Stomach smooth muscle (tissue), 2 donors: ENCODE data around the gene TBC1D2.

Experiments used
- H3K27ac ChIP-seq: one replicate; pipeline ENCODE4 v1.7.0; 2013; ENCODE audit warnings: mild to moderate bottlenecking, low read length, inconsistent platforms
- H3K27me3 ChIP-seq, 2 donors: one replicate each; pipeline ENCODE4 v1.7.0; 2013; ENCODE audit warnings: low read length in 2 of 2; ENCODE audit not compliant: insufficient read depth in 2 of 2, control insufficient read depth in 1 of 2
- H3K36me3 ChIP-seq, 2 donors: one replicate each; pipeline ENCODE4 v1.7.0; 2013; ENCODE audit warnings: low read length in 2 of 2; ENCODE audit not compliant: control insufficient read depth in 2 of 2, insufficient read depth in 2 of 2
- H3K4me1 ChIP-seq: one replicate; pipeline ENCODE4 v1.7.0; 2013; ENCODE audit warnings: low read length; ENCODE audit not compliant: control insufficient read depth, insufficient read depth
- H3K4me3 ChIP-seq, 2 donors: one replicate each; pipeline ENCODE4 v1.7.0; 2013; ENCODE audit warnings: low read length in 2 of 2
- H3K9ac ChIP-seq, 2 donors: one replicate each; pipeline ENCODE4 v1.7.0; 2013; ENCODE audit warnings: low read length in 2 of 2, mild to moderate bottlenecking in 1 of 2
- H3K9me3 ChIP-seq, 2 donors: one replicate each; pipeline ENCODE4 v1.7.0; 2013; ENCODE audit warnings: low read length in 2 of 2; ENCODE audit not compliant: control insufficient read depth in 2 of 2
- donor health status: healthy.
- donor health status: Pancreatic carcinoma.

Gene TBC1D2

DNA sequence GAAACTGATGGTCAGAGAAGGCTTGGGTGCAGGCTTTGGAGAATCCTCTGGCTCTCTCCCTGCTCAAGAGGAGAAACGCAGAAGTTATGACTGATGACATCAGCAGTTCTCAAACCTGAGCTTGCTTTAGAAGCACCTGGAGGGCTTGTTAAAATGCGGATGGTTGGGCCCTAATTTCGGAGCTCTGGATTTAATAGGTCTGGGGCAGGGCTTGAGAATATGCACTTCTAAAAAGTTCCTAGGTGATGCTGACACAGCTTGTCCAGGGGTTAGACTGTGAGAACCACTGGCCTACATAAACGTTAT, 26.4 kb downstream of the TBC1D2 start:
- H3K36me3 ChIP-seq: peaks cover 0 to 8% of the 10 kb centered on the region in 2 donors
- no peak overlapping the region for H3K4me3 ChIP-seq
- no peak overlapping the region for H3K27ac ChIP-seq
- H3K4me1 ChIP-seq: no peaks in the 10 kb centered on the region
- H3K9ac ChIP-seq: no peak overlapping the region
- H3K27me3 ChIP-seq: no peaks in the 10 kb centered on the region
- no peaks in the 10 kb centered on the region for H3K9me3 ChIP-seq

DNA sequence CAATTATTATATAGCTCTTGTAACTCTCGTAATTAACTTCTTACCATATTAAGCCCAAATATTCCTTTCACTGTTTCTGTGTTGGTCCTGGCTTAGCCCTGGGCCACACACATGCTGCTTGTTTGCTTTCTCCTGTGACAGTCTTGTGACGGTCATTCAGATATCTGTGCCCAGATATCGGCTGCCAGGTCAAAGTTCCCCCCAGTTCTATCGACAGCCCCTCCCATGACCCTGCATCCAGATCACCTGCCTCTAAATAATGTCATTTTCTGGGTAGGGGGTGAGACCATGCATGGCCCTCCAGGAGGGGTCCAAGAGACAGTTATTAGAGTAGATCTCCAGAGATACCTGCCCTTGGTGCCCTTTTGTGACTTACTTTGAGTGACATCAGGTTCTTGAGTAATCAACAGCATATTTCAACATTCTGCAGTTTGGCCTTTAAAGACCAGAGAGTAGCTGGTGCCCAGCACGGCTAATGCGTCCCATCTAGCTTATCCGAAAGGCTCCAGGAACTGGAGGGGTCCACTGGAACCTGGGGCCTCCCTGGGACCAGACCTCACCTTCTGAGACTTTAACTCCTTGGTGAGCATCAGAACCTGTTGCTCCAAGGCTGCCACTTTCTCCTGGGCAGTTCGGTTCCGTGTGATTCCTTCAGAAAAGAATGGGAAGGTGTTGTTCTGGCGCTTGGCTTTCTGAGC, 26.9 kb downstream of the TBC1D2 start:
- Histone ChIP-seq H3K27ac (no peak overlapping the region), H3K27me3 (no peaks in the 10 kb centered on the region), H3K9ac (no peak overlapping the region), H3K36me3 (peaks cover 0 to 8% of the 10 kb centered on the region in 2 donors), H3K4me3 (no peak overlapping the region), H3K9me3 (no peaks in the 10 kb centered on the region), H3K4me1 (no peaks in the 10 kb centered on the region)

DNA sequence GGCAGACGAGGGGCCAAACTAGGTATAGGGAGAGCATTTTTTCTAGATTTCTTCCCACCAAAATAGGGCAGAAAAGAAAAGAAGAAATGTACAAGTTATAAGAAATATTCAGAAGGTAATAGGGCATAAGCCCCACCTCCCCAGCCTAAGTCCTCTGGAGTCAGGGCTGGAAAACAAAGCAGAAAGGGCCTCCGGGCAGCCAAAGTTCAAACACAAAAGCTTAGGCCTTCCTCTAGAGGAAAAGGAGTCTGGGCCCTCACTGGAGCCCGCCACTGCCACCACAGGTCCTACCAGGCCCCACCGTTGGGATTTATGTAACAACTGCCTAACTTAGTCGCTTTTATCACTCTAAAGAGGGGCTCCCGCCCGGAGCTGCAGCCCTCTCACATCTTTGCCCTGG, 27.6 kb downstream of the TBC1D2 start:
- Histone ChIP-seq H3K36me3 (peaks cover 0 to 8% of the 10 kb centered on the region in 2 donors), H3K9me3 (no peaks in the 10 kb centered on the region), H3K27me3 (no peaks in the 10 kb centered on the region), H3K4me3 (no peak overlapping the region), H3K4me1 (no peaks in the 10 kb centered on the region), H3K9ac (no peak overlapping the region), H3K27ac (no peak overlapping the region)

DNA sequence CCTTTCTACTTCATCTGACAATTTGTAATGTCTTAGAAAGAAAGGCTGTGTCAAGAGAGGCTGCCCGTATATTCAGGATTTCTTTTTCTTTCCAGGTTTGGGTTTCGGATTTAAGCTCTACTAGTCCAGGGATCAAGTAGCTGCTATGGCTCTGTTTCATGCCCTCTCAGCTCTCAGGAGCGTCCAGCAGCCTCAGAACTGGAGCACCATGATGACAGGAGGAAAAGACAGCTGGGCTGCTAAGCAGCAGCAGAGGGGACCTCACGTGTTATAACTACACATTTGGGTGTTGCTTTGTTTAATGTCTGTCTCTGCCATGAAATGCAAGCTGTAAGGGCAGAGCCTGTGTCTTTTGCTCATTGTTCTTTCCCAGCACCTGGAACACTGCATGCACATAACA, 28.5 kb downstream of the TBC1D2 start:
- Histone ChIP-seq H3K4me1 (no peaks in the 10 kb centered on the region), H3K9me3 (no peaks in the 10 kb centered on the region), H3K4me3 (no peak overlapping the region), H3K9ac (no peak overlapping the region), H3K27me3 (no peaks in the 10 kb centered on the region), H3K27ac (no peak overlapping the region), H3K36me3 (peaks cover 0 to 8% of the 10 kb centered on the region in 2 donors)

DNA sequence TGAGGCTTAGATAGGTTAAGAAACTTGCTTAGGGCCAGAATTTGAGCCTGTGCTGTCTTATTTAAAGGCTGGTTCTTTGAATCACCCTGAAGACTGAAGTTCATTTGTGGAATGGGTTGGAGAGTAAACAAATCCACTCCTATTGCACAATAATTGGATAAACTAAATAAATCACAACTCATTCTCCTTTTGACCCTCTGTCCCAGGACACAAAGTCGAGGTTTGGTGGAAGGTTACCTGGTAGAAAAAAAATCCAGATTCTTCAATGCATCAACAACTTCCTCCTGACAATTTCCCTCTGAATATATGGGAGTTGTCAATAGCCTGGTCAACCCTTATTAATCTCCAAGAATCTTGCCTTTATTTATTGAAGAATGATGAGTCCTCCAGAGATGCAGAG, 28.9 kb downstream of the TBC1D2 start:
- Histone ChIP-seq H3K4me1 (no peaks in the 10 kb centered on the region), H3K4me3 (no peak overlapping the region), H3K9me3 (no peaks in the 10 kb centered on the region), H3K27me3 (no peaks in the 10 kb centered on the region), H3K9ac (no peak overlapping the region), H3K27ac (no peak overlapping the region), H3K36me3 (peaks cover 0 to 8% of the 10 kb centered on the region in 2 donors)

DNA sequence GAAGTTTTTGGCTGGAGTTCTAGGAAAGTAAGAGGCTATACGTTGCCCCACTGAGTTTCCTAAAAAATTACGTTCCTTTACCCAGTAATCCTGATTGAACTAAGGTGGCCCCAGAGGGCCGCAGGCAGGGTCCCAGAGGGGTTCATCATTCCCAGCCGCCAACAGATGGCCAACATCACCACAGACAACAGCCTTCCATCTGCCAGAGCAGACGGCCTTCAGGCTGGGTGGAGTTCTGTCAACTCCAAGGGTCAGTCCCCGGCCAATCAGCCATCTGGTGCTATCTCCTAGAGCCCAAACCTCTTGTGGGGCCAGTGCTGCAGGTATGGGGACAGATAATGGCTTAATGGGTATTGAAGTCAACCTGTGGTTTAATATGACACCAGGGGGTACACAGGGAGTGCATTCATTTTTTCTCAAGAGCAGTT, 30.4 kb downstream of the TBC1D2 start:
- H3K9ac ChIP-seq: no peak overlapping the region
- H3K27ac ChIP-seq: no peak overlapping the region
- no peak overlapping the region for H3K4me3 ChIP-seq
- H3K4me1 ChIP-seq: no peaks in the 10 kb centered on the region
- H3K27me3 ChIP-seq: no peaks in the 10 kb centered on the region
- no peaks in the 10 kb centered on the region for H3K9me3 ChIP-seq
- H3K36me3 ChIP-seq: peaks cover 0 to 12% of the 10 kb centered on the region in 2 donors

DNA sequence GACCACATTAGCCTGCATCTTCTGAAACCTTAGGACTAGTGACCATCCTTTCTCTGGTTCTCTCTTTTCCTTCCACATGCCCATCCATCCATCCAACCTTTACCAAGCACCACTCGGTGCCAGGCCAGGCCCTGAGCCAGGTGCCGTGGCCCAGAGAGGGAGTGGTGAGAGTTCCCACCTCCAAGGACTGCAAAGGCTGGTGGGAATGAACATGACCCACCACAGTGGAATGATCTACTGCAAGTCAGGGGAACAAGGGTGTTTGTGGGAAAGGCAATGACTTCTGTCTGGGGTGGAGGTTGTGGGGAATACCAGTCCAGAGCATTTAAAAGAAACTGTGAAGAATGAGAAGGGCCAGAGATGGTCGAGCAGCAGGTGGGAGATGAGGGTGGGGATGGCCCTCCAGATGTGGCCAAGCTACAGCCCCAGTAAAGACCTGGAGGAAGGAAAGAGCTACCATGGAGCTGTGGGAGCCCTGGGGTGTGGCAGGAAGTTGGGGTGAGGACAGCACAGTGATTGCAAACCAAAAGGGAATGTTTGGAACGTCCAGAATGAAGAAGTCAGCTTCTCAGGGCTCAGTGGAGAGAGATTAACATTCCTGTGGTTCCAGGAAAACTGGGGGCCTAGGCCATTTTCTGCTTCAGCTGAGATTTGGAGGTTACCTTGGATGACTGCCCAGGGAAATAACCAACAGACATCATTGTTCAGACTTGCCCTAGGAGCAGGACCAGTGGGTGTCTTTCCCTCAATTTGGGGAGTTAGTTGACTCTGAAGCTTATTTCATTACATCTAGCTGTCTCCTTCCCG, 32.4 kb downstream of the TBC1D2 start:
- H3K9me3 ChIP-seq: no peaks in the 10 kb centered on the region
- no peaks in the 10 kb centered on the region for H3K27me3 ChIP-seq
- H3K4me3 ChIP-seq: no peak overlapping the region
- no peak overlapping the region for H3K9ac ChIP-seq
- H3K27ac ChIP-seq: no peak overlapping the region
- no peaks in the 10 kb centered on the region for H3K4me1 ChIP-seq
- peaks cover 0 to 15% of the 10 kb centered on the region in 2 donors for H3K36me3 ChIP-seq

DNA sequence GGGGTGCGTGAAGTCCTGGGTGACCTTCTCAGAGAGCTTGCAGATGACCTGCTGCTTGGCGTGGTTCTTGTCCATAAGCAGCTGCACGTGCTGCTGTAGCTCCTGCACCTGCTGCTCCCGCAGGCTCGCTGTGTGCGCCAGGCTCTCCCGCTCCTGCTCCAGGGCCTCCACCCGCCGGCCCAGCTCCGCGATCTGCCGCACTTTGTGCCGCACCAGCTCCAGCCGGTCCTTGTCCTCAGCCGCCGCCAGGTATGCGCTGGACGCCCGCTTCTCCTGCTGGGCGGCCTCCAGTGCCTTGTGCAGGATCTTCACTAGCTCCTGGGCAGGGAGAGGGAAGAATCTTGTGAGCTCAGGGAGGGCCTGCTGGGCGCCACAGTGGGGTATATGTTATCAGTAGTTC, 34.5 kb downstream of the TBC1D2 start:
- no peaks in the 10 kb centered on the region for H3K27me3 ChIP-seq
- H3K9ac ChIP-seq: no peak overlapping the region
- no peaks in the 10 kb centered on the region for H3K9me3 ChIP-seq
- no peaks in the 10 kb centered on the region for H3K4me1 ChIP-seq
- peaks cover 0 to 10% of the 10 kb centered on the region in 2 donors for H3K36me3 ChIP-seq
- no peak overlapping the region for H3K27ac ChIP-seq
- no peak overlapping the region for H3K4me3 ChIP-seq

DNA sequence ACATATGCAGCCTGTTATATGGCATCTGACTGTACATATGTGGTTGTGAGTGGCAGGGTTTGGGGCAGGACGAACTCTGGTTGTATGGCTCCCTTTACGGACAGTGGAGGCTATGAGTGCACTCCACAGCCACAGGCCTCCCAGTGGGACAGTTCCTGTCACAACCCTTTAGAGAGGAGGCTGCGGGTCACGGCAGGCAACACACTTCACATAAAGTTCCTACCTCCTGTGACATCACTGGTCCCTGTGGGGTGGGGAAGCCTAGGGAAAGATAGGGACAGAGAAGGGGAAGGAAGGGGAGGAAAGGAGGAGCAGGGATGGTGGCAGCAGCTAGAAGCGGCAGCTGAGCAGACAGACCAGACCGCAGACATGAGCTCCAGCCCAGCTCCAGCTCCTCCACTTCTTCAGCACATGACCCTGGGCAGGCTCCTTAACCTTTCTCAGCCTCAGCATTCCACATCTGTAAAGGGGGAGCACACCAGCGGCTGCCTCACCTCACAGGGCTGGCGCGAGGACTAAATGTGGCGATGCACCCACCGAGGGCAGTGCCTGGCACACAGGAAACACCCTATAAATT, 35.6 kb downstream of the TBC1D2 start:
- Histone ChIP-seq H3K4me1 (no peaks in the 10 kb centered on the region), H3K9ac (no peak overlapping the region), H3K36me3 (peaks cover 0 to 9% of the 10 kb centered on the region in 2 donors), H3K9me3 (no peaks in the 10 kb centered on the region), H3K4me3 (no peak overlapping the region), H3K27me3 (no peaks in the 10 kb centered on the region), H3K27ac (no peak overlapping the region)

DNA sequence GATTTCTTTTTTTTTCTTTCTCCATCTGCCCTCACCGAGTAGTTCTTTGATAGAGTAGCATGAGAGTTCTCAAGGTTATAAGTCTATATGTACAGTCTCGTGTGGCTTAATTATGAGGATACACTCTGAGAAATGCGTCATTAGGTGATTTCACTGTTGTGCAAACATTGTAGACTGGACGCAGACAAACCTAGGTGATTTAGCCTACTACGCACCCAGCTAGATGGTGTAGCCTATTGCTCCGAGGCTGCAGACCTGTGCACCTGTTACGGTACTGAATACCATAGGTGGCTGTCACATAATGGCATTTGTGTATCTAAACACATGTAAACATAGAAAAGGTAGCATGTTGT, 36.1 kb downstream of the TBC1D2 start:
- Histone ChIP-seq H3K4me3 (no peak overlapping the region), H3K9me3 (no peaks in the 10 kb centered on the region), H3K9ac (no peak overlapping the region), H3K27ac (no peak overlapping the region), H3K36me3 (peaks cover 0 to 9% of the 10 kb centered on the region in 2 donors), H3K4me1 (no peaks in the 10 kb centered on the region), H3K27me3 (no peaks in the 10 kb centered on the region)
